HEK293 (cell line): ENCODE results near the gene PTPN20.

Source experiments
- CTCF ChIA-PET: fragments of 350-600 bp; formaldehyde crosslinking; extraction: SDS; loops from one replicate; lab custom pipeline; 2021; ENCODE audit warnings: antibody characterized with exemption; lab: Yijun Ruan, JAX
- POLR2A ChIA-PET: fragments of 300-600 bp; formaldehyde crosslinking; extraction: SDS; loops from one replicate; lab custom pipeline; 2020; ENCODE audit warnings: antibody characterized with exemption, inconsistent platforms; lab: Yijun Ruan, JAX
- H3K27ac ChIP-seq: fragments of 200-500 bp; sonication (Bioruptor generic); 2 replicates; pipeline ENCODE4 v1.5.1; 2014; ENCODE audit warnings: low read depth, low read length, control low read depth, inconsistent platforms; ENCODE audit errors: extremely low read depth
- H3K36me3 ChIP-seq, 2 experiments: fragments of 200-500 bp in 1 of 2; sonication (Bioruptor generic) in 1 of 2; 1 replicate in 1 of 2; 2 replicates in 1 of 2; pipeline ENCODE4 v1.5.1; 2014 to 2017; ENCODE audit warnings: inconsistent platforms in 2 of 2, low read length in 2 of 2; ENCODE audit not compliant: control insufficient read depth in 2 of 2, insufficient read depth in 1 of 2
- H3K4me1 ChIP-seq: fragments of 200-500 bp; sonication (Bioruptor generic); 2 replicates; pipeline ENCODE4 v1.5.1; 2014; ENCODE audit warnings: mild to moderate bottlenecking, low read length, inconsistent platforms; ENCODE audit not compliant: control insufficient read depth, insufficient read depth
- H3K4me3 ChIP-seq: 2 replicates; pipeline ENCODE4 v1.5.1; 2011; ENCODE audit warnings: low read depth, mild to moderate bottlenecking, control low read depth, low read length, moderate library complexity
- H3K9me3 ChIP-seq: fragments of 200-500 bp; sonication (Bioruptor generic); 2 replicates; pipeline ENCODE4 v1.5.1; 2014; ENCODE audit warnings: low read depth, low read length, inconsistent platforms; ENCODE audit not compliant: control insufficient read depth, insufficient read depth
- GLI2 ChIP-seq: fragments of 450-650 bp; formaldehyde crosslinking; IDR thresholded peaks from 2 replicates; pipeline ENCODE4; 2017; ENCODE audit warnings: missing biosample characterization, missing genetic modification characterization, low read depth, borderline replicate concordance
- GLIS1 ChIP-seq: fragments of 450-650 bp; formaldehyde crosslinking; IDR thresholded peaks from 2 replicates; pipeline ENCODE4 v1.5.1; 2016; ENCODE audit warnings: missing biosample characterization, missing genetic modification characterization
- KLF10 ChIP-seq: fragments of 450-650 bp; IDR thresholded peaks from 2 replicates; pipeline ENCODE4 v1.5.1; 2018; ENCODE audit warnings: missing biosample characterization, mild to moderate bottlenecking, missing genetic modification characterization
- KLF7 ChIP-seq: fragments of 450-650 bp; formaldehyde crosslinking; IDR thresholded peaks from 2 replicates; pipeline ENCODE4 v1.5.1; 2016; ENCODE audit warnings: missing biosample characterization, missing genetic modification characterization, borderline replicate concordance
- MZF1 ChIP-seq: fragments of 450-650 bp; formaldehyde crosslinking; IDR thresholded peaks from 2 replicates; pipeline ENCODE4 v1.5.1; 2017; ENCODE audit warnings: missing biosample characterization, missing genetic modification characterization, borderline replicate concordance
- OVOL3 ChIP-seq: fragments of 450-650 bp; formaldehyde crosslinking; IDR thresholded peaks from 2 replicates; pipeline ENCODE4 v1.5.1; 2016; ENCODE audit warnings: missing biosample characterization, missing genetic modification characterization
- RBAK ChIP-seq: fragments of 450-650 bp; formaldehyde crosslinking; IDR thresholded peaks from 2 replicates; pipeline ENCODE4 v1.5.1; 2016; ENCODE audit warnings: missing biosample characterization, missing genetic modification characterization
- SCRT1 ChIP-seq: fragments of 450-650 bp; formaldehyde crosslinking; IDR thresholded peaks from 2 replicates; pipeline ENCODE4 v1.5.1; 2016; ENCODE audit warnings: missing biosample characterization, missing genetic modification characterization, borderline replicate concordance
- TCF7L2 ChIP-seq: IDR thresholded peaks from 2 replicates; pipeline ENCODE4 v1.6.1; 2011; ENCODE audit warnings: low read depth, mild to moderate bottlenecking, inconsistent platforms, low read length, moderate library complexity, borderline replicate concordance
- ZFP3 ChIP-seq: fragments of 450-650 bp; formaldehyde crosslinking; IDR thresholded peaks from 2 replicates; pipeline ENCODE4 v1.5.1; 2016; ENCODE audit warnings: low read depth, missing biosample characterization, missing genetic modification characterization
- ZFP41 ChIP-seq: fragments of 450-650 bp; formaldehyde crosslinking; IDR thresholded peaks from 2 replicates; pipeline ENCODE4 v1.5.1; 2016; ENCODE audit warnings: missing biosample characterization, missing genetic modification characterization, borderline replicate concordance
- ZNF184 ChIP-seq: fragments of 450-650 bp; IDR thresholded peaks from 2 replicates; pipeline ENCODE4 v1.5.1; 2018; ENCODE audit warnings: missing biosample characterization, mild to moderate bottlenecking, missing genetic modification characterization
- ZNF202 ChIP-seq: fragments of 450-650 bp; formaldehyde crosslinking; IDR thresholded peaks from 2 replicates; pipeline ENCODE4 v1.5.1; 2016; ENCODE audit warnings: missing biosample characterization, missing genetic modification characterization, borderline replicate concordance
- ZNF211 ChIP-seq: fragments of 450-650 bp; formaldehyde crosslinking; IDR thresholded peaks from 2 replicates; pipeline ENCODE4 v1.5.1; 2016; ENCODE audit warnings: low read depth, missing biosample characterization, missing genetic modification characterization
- ZNF223 ChIP-seq: fragments of 450-650 bp; formaldehyde crosslinking; IDR thresholded peaks from 2 replicates; pipeline ENCODE4 v1.5.1; 2016; ENCODE audit warnings: missing biosample characterization, missing genetic modification characterization
- ZNF248 ChIP-seq: fragments of 450-650 bp; formaldehyde crosslinking; IDR thresholded peaks from 2 replicates; pipeline ENCODE4 v1.5.1; 2017; ENCODE audit warnings: missing biosample characterization, missing genetic modification characterization
- ZNF311 ChIP-seq: fragments of 450-650 bp; formaldehyde crosslinking; IDR thresholded peaks from 2 replicates; pipeline ENCODE4 v1.5.1; 2017; ENCODE audit warnings: missing biosample characterization, missing genetic modification characterization, borderline replicate concordance
- ZNF324 ChIP-seq: fragments of 450-650 bp; formaldehyde crosslinking; IDR thresholded peaks from 2 replicates; pipeline ENCODE4 v1.5.1; 2016; ENCODE audit warnings: missing biosample characterization, missing genetic modification characterization
- ZNF529 ChIP-seq: fragments of 450-650 bp; formaldehyde crosslinking; IDR thresholded peaks from 2 replicates; pipeline ENCODE4 v1.5.1; 2017; ENCODE audit warnings: missing genetic modification characterization, missing biosample characterization; ENCODE audit not compliant: insufficient replicate concordance
- ZNF626 ChIP-seq: fragments of 450-650 bp; sonication (Bioruptor Pico); formaldehyde crosslinking; IDR thresholded peaks from 2 replicates; pipeline ENCODE4 v1.5.1; 2018; ENCODE audit warnings: missing biosample characterization, missing genetic modification characterization, inconsistent platforms
- ZNF747 ChIP-seq: fragments of 450-650 bp; formaldehyde crosslinking; IDR thresholded peaks from 2 replicates; pipeline ENCODE4 v1.5.1; 2016; ENCODE audit warnings: missing biosample characterization, missing genetic modification characterization
- ZNF837 ChIP-seq: fragments of 450-650 bp; formaldehyde crosslinking; IDR thresholded peaks from 2 replicates; pipeline ENCODE4 v1.5.1; 2016; ENCODE audit warnings: missing biosample characterization, missing genetic modification characterization
- ZXDB ChIP-seq: fragments of 450-650 bp; formaldehyde crosslinking; IDR thresholded peaks from 2 replicates; pipeline ENCODE4 v1.5.1; 2016; ENCODE audit warnings: missing biosample characterization, missing genetic modification characterization
- TF ChIP-seq, protein P1 (sequence below): fragments of 450-650 bp; formaldehyde crosslinking; optimal IDR thresholded peaks from 2 replicates; pipeline ENCODE3; 2016; ENCODE audit warnings: missing biosample characterization, mild to moderate bottlenecking, missing genetic modification characterization
- TF ChIP-seq, protein P2 (sequence below): fragments of 450-650 bp; formaldehyde crosslinking; IDR thresholded peaks from 2 replicates; pipeline ENCODE4 v1.5.1; 2016; ENCODE audit warnings: missing biosample characterization, missing genetic modification characterization
- TF ChIP-seq, protein P3 (sequence below): fragments of 450-650 bp; IDR thresholded peaks from 2 replicates; pipeline ENCODE4 v1.5.1; 2018; ENCODE audit warnings: missing biosample characterization, mild to moderate bottlenecking, missing genetic modification characterization
- TF ChIP-seq, protein P4 (sequence below): fragments of 450-650 bp; formaldehyde crosslinking; IDR thresholded peaks from 2 replicates; pipeline ENCODE4 v1.5.1; 2017; ENCODE audit warnings: missing biosample characterization, mild to moderate bottlenecking, missing genetic modification characterization, moderate library complexity

Gene PTPN20

DNA sequence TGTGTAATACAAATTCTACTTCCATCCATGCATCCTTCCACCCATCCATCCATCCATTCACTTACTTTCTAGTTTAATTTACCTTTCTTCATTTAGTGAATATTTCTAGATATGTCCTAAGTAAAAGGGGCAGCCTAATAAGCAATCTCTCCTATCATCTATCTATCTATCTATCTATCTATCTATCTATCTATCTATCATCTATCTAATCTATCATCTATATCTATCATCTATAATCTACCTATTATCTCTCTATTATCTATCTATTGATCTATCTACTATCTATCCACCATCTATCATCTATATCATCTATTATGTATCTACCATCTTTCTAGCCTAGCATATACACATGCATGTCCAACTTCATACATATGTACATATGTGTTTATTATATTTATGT is 104.2 kb downstream of the PTPN20 start:
- CTCF ChIA-PET = interaction anchor here (0.8 to 1.7 kb wide), 2 partner anchors 9 to 13 kb away, joined by 4 to 5 read pairs; no protein-coding TSS in a partner anchor
- TF ChIP-seq KLF7 (tag by site-specific recombination) = no peak
- no peak for TF ChIP-seq ZNF837 (tag by site-specific recombination)
- TF ChIP-seq ZNF248 (tag by site-specific recombination) = no peak
- no peak for TF ChIP-seq ZNF529 (tag by site-specific recombination)
- TF ChIP-seq TCF7L2 = no peak
- TF ChIP-seq SCRT1 (tag by site-specific recombination) = no peak
- no peak for TF ChIP-seq ZNF223 (tag by site-specific recombination)
- TF ChIP-seq, all 188 proteins: peak for 0
- POLR2A ChIA-PET = no interaction called here

DNA sequence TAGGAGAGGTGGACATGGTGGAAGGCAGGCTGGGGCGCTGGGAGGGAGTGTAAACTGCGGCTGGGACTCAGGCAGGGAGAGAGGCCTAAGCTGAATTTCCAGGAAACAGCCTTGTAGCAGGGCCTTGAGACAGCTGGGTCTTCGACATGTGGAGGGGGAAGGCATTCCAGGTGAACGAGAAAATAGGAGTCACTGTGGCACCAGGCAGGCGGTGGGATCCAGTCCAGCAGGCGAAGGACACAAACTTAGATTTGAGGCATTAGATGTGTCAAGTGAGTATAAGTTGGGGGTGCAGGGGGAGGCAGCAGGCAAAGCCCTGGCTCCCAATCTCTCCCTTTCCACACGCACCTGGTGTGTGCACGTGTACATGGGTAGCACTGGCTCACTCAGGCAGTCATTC is 105.3 kb downstream of the PTPN20 start:
- Histone ChIP-seq H3K4me3 (no peak overlapping the region), H3K4me1 (no peaks in the 10 kb centered on the region), H3K9me3 (no peaks in the 10 kb centered on the region), H3K36me3 (no peaks in the 10 kb centered on the region), H3K27ac (no peak overlapping the region)
- CTCF ChIA-PET = interaction anchor here (1.0 to 1.7 kb wide), 2 partner anchors 8 to 57 kb away, joined by 4 to 5 read pairs; no protein-coding TSS in a partner anchor
- POLR2A ChIA-PET = no interaction called here
- TF ChIP-seq ZNF202 (tag by site-specific recombination) (no peak), MZF1 (tag by site-specific recombination) (no peak), GLI2 (tag by site-specific recombination) (no peak), ZNF211 (no peak), ZNF311 (tag by site-specific recombination) (no peak), OVOL3 (tag by site-specific recombination) (no peak), ZNF324 (tag by site-specific recombination) (no peak), ZNF747 (tag by site-specific recombination) (no peak), ZNF184 (no peak), GLIS1 (no peak), ZFP3 (tag by site-specific recombination) (no peak), ZXDB (tag by site-specific recombination) (no peak), KLF10 (tag by site-specific recombination) (no peak), ZNF626 (tag by site-specific recombination) (no peak), ZFP41 (tag by site-specific recombination) (no peak), RBAK (tag by site-specific recombination) (no peak)
- TF ChIP-seq, protein P1, sequence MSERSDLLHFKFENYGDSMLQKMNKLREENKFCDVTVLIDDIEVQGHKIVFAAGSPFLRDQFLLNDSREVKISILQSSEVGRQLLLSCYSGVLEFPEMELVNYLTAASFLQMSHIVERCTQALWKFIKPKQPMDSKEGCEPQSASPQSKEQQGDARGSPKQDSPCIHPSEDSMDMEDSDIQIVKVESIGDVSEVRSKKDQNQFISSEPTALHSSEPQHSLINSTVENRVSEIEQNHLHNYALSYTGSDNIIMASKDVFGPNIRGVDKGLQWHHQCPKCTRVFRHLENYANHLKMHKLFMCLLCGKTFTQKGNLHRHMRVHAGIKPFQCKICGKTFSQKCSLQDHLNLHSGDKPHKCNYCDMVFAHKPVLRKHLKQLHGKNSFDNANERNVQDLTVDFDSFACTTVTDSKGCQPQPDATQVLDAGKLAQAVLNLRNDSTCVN = no peak
- TF ChIP-seq, protein P2, sequence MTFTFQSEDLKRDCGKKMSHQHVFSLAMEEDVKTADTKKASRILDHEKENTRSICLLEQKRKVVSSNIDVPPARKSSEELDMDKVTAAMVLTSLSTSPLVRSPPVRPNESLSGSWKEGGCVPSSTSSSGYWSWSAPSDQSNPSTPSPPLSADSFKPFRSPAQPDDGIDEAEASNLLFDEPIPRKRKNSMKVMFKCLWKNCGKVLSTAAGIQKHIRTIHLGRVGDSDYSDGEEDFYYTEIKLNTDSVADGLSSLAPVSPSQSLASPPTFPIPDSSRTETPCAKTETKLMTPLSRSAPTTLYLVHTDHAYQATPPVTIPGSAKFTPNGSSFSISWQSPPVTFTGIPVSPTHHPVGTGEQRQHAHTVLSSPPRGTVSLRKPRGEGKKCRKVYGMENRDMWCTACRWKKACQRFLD (tag by site-specific recombination) = no peak
- TF ChIP-seq, protein P3, sequence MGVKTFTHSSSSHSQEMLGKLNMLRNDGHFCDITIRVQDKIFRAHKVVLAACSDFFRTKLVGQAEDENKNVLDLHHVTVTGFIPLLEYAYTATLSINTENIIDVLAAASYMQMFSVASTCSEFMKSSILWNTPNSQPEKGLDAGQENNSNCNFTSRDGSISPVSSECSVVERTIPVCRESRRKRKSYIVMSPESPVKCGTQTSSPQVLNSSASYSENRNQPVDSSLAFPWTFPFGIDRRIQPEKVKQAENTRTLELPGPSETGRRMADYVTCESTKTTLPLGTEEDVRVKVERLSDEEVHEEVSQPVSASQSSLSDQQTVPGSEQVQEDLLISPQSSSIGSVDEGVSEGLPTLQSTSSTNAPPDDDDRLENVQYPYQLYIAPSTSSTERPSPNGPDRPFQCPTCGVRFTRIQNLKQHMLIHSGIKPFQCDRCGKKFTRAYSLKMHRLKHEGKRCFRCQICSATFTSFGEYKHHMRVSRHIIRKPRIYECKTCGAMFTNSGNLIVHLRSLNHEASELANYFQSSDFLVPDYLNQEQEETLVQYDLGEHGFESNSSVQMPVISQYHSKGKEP (tag by site-specific recombination) = no peak
- TF ChIP-seq, protein P4, sequence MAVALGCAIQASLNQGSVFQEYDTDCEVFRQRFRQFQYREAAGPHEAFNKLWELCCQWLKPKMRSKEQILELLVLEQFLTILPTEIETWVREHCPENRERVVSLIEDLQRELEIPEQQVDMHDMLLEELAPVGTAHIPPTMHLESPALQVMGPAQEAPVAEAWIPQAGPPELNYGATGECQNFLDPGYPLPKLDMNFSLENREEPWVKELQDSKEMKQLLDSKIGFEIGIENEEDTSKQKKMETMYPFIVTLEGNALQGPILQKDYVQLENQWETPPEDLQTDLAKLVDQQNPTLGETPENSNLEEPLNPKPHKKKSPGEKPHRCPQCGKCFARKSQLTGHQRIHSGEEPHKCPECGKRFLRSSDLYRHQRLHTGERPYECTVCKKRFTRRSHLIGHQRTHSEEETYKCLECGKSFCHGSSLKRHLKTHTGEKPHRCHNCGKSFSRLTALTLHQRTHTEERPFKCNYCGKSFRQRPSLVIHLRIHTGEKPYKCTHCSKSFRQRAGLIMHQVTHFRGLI (tag by site-specific recombination) = no peak

More for the DNA sequence above, 104.2 kb downstream of the PTPN20 start:
- no peak overlapping the region for H3K27ac ChIP-seq
- H3K4me1 ChIP-seq = no peaks in the 10 kb centered on the region
- H3K9me3 ChIP-seq = no peaks in the 10 kb centered on the region
- no peak overlapping the region for H3K4me3 ChIP-seq
- H3K36me3 ChIP-seq = no peaks in the 10 kb centered on the region
